H1 (cell line): ENCODE measurements around the gene HDLBP. TPM values are rescaled to one million over a fixed set of nuclear protein-coding genes. Genes with fewer than 3 reads are reported as not detected.

Experiments
- CTCF ChIA-PET: fragments of 300-600 bp; sonication (Branson Sonifier 250); formaldehyde crosslinking; loops from one replicate; lab custom pipeline; 2021; ENCODE audit not compliant: partially characterized antibody; lab: Charles Lee
- POLR2A ChIA-PET: fragments of 300-600 bp; sonication (Branson Sonifier 250); formaldehyde crosslinking; loops from one replicate; lab custom pipeline; 2021; ENCODE audit warnings: inconsistent platforms; ENCODE audit not compliant: partially characterized antibody; lab: Charles Lee
- DNase-seq, 2 experiments: peaks; one replicate each; pipeline versions ENCODE4 v3.0.0 to v3.0.0-alpha.2; 2010 to 2022; ENCODE audit warnings: low spot score in 2 of 2, low read depth in 1 of 2, mixed read lengths in 1 of 2
- FAIRE-seq: peaks from 2 replicates; lab custom pipeline; 2011; peaks lifted over from hg19 to GRCh38; lab: Jason Lieb, UNC
- H2AFZ ChIP-seq: 2 replicates; pipeline ENCODE4 v1.8.1; 2012; ENCODE audit warnings: low read length, inconsistent platforms
- H2AK5ac ChIP-seq: 2 replicates; pipeline ENCODE4 v1.6.1; 2013; ENCODE audit warnings: low read depth, low read length
- H2BK120ac ChIP-seq: replicated peaks from 2 replicates; pipeline ENCODE3; 2013; ENCODE audit warnings: low read depth, low read length, inconsistent platforms
- H2BK12ac ChIP-seq: 2 replicates; pipeline ENCODE4 v1.6.1; 2013; ENCODE audit warnings: low read depth, low read length
- H2BK15ac ChIP-seq: 2 replicates; pipeline ENCODE4 v1.6.1; 2013; ENCODE audit warnings: low read length
- H2BK20ac ChIP-seq: 2 replicates; pipeline ENCODE4 v1.6.1; 2013; ENCODE audit warnings: low read length
- H2BK5ac ChIP-seq: 2 replicates; pipeline ENCODE4 v1.6.1; 2013; ENCODE audit warnings: low read depth, low read length
- H3K14ac ChIP-seq: 2 replicates; pipeline ENCODE4 v1.6.1; 2013; ENCODE audit warnings: inconsistent platforms; ENCODE audit not compliant: insufficient read length
- H3K18ac ChIP-seq: 2 replicates; pipeline ENCODE4 v1.6.1; 2013; ENCODE audit warnings: low read length; ENCODE audit errors: extremely low read depth
- H3K23ac ChIP-seq: 2 replicates; pipeline ENCODE4 v1.6.1; 2013; ENCODE audit warnings: inconsistent platforms; ENCODE audit not compliant: insufficient read length
- H3K23me2 ChIP-seq: 2 replicates; pipeline ENCODE4 v1.6.1; 2013; ENCODE audit warnings: low read depth, low read length
- H3K27ac ChIP-seq: 2 replicates; pipeline ENCODE4 v1.6.1; 2011; ENCODE audit warnings: low read depth, low read length, inconsistent platforms
- H3K27me3 ChIP-seq, 4 experiments: replicated peaks in 1 of 4; 1 replicate in 1 of 4; 2 replicates in 3 of 4; pipeline versions ENCODE4 v1.6.1 to v1.8.1; 2011 to 2013; ENCODE audit warnings: low read length in 3 of 4, mild to moderate bottlenecking in 3 of 4, inconsistent platforms in 2 of 4, mixed read lengths in 2 of 4, moderate library complexity in 1 of 4; ENCODE audit not compliant: control insufficient read depth in 3 of 4, insufficient read depth in 3 of 4; ENCODE audit errors: extremely low read depth in 1 of 4
- H3K36me3 ChIP-seq, 4 experiments: 2 replicates each; pipeline versions ENCODE4 v1.6.1 to v1.8.1; 2011 to 2013; ENCODE audit warnings: mild to moderate bottlenecking in 4 of 4, low read length in 3 of 4, moderate library complexity in 2 of 4, control low read depth in 1 of 4, inconsistent platforms in 1 of 4; ENCODE audit not compliant: insufficient read depth in 4 of 4, control insufficient read depth in 2 of 4
- H3K4ac ChIP-seq: replicated peaks from 2 replicates; pipeline ENCODE3; 2013; ENCODE audit warnings: low read length, low read depth, mixed read lengths, inconsistent platforms; ENCODE audit not compliant: insufficient read length
- H3K4me1 ChIP-seq, 4 experiments: replicated peaks in 1 of 4; 1 replicate in 1 of 4; 2 replicates in 3 of 4; pipeline versions ENCODE4 v1.6.1 to v1.8.1; 2011 to 2013; ENCODE audit warnings: low read length in 3 of 4, inconsistent platforms in 2 of 4, mixed read lengths in 1 of 4; ENCODE audit not compliant: insufficient read depth in 4 of 4, control insufficient read depth in 3 of 4
- H3K4me2 ChIP-seq, 2 experiments: 2 replicates each; pipeline versions ENCODE4 v1.6.1 to v1.8.1; 2011 to 2013; ENCODE audit warnings: low read depth in 2 of 2, low read length in 2 of 2, control low read depth in 1 of 2, inconsistent platforms in 1 of 2, mild to moderate bottlenecking in 1 of 2; ENCODE audit not compliant: insufficient read depth in 1 of 2
- H3K4me3 ChIP-seq, 4 experiments: fragments of 200-600, 300-600 bp in 1 of 4; sonication (generic), shearing (Covaris generic), sonication (Bioruptor Twin) in 1 of 4; 2 replicates each; pipeline versions ENCODE4 v1.5.1 to v1.8.1; 2011 to 2016; ENCODE audit warnings: low read length in 4 of 4, low read depth in 3 of 4, control low read depth in 2 of 4, inconsistent platforms in 2 of 4, mild to moderate bottlenecking in 2 of 4, mixed read lengths in 1 of 4, moderate library complexity in 1 of 4; ENCODE audit not compliant: insufficient read depth in 2 of 4; ENCODE audit errors: extremely low read depth in 1 of 4
- H3K56ac ChIP-seq: replicated peaks from 2 replicates; pipeline ENCODE3; 2013; ENCODE audit warnings: low read depth, mild to moderate bottlenecking, mixed read lengths, low read length, inconsistent platforms; ENCODE audit not compliant: insufficient read length
- H3K79me1 ChIP-seq: 2 replicates; pipeline ENCODE4 v1.6.1; 2013; ENCODE audit warnings: low read depth, low read length, control low read depth
- H3K79me2 ChIP-seq, 2 experiments: 2 replicates each; pipeline versions ENCODE4 v1.6.1 to v1.8.1; 2012 to 2013; ENCODE audit warnings: low read length in 2 of 2, mild to moderate bottlenecking in 2 of 2, inconsistent platforms in 1 of 2; ENCODE audit not compliant: insufficient read depth in 2 of 2, control insufficient read depth in 1 of 2
- H3K9ac ChIP-seq, 4 experiments: replicated peaks in 1 of 4; 1 replicate in 1 of 4; 2 replicates in 3 of 4; pipeline versions ENCODE4 v1.6.1 to v1.8.1; 2011 to 2013; ENCODE audit warnings: low read depth in 3 of 4, low read length in 3 of 4, control low read depth in 2 of 4, mild to moderate bottlenecking in 2 of 4, moderate library complexity in 2 of 4, inconsistent platforms in 1 of 4; ENCODE audit errors: extremely low read depth in 1 of 4
- H3K9me3 ChIP-seq, 2 experiments: 2 replicates each; pipeline versions ENCODE4 v1.6.1 to v1.8.1; 2012 to 2013; ENCODE audit warnings: mild to moderate bottlenecking in 2 of 2, moderate library complexity in 2 of 2, control low read depth in 1 of 2, inconsistent platforms in 1 of 2, low read depth in 1 of 2, low read length in 1 of 2, mixed read lengths in 1 of 2; ENCODE audit not compliant: insufficient read depth in 2 of 2
- H4K20me1 ChIP-seq, 2 experiments: replicated peaks in 1 of 2; 2 replicates each; pipeline versions ENCODE3 to v1.8.1; 2011 to 2013; ENCODE audit warnings: inconsistent platforms in 2 of 2, low read length in 2 of 2, mild to moderate bottlenecking in 1 of 2; ENCODE audit not compliant: insufficient read depth in 2 of 2, control insufficient read depth in 1 of 2
- H4K5ac ChIP-seq: 2 replicates; pipeline ENCODE4 v1.6.1; 2013; ENCODE audit warnings: low read length, low read depth, mixed read lengths, inconsistent platforms; ENCODE audit not compliant: insufficient read length
- H4K8ac ChIP-seq: 2 replicates; pipeline ENCODE4 v1.8.0; 2013; ENCODE audit warnings: mild to moderate bottlenecking, moderate library complexity, low read length, inconsistent platforms; ENCODE audit not compliant: insufficient read depth; ENCODE audit errors: extremely low read depth
- H4K91ac ChIP-seq: replicated peaks from 2 replicates; pipeline ENCODE3; 2013; ENCODE audit warnings: low read length, mixed read lengths, inconsistent platforms; ENCODE audit not compliant: insufficient read length
- CBX8 ChIP-seq: fragments of 300-800, 300-1000 bp; sonication (generic); IDR thresholded peaks from 2 replicates; pipeline ENCODE4 v1.7.1; 2016; ENCODE audit warnings: low read depth, low read length, borderline replicate concordance
- GTF2F1 ChIP-seq: IDR thresholded peaks from 2 replicates; pipeline ENCODE4 v1.6.1; 2012; ENCODE audit warnings: low read depth, low read length, improper control_type of control experiment, borderline replicate concordance
- KDM4A ChIP-seq: IDR thresholded peaks from one replicate; pipeline ENCODE4 v1.7.1; 2012; ENCODE audit warnings: low read depth, mild to moderate bottlenecking, moderate library complexity, low read length, inconsistent platforms; ENCODE audit not compliant: severe bottlenecking
- MAFK ChIP-seq: IDR thresholded peaks from 2 replicates; pipeline ENCODE4 v1.6.1; 2012; ENCODE audit warnings: low read depth, mild to moderate bottlenecking, improper control_type of control experiment, low read length
- POLR2A ChIP-seq, 2 experiments: IDR thresholded peaks; 1 replicate in 1 of 2; 2 replicates in 1 of 2; pipeline ENCODE4 v1.6.1; 2011; ENCODE audit warnings: low read depth in 2 of 2, low read length in 2 of 2, mild to moderate bottlenecking in 2 of 2; ENCODE audit errors: control extremely low read depth in 1 of 2
- SIN3A ChIP-seq, 2 experiments: IDR thresholded peaks in 1 of 2; conservative IDR thresholded peaks in 1 of 2; 2 replicates each; pipeline ENCODE4 v1.6.1; 2011 to 2012; ENCODE audit warnings: low read length in 2 of 2, improper control_type of control experiment in 1 of 2, low read depth in 1 of 2, mild to moderate bottlenecking in 1 of 2
- SIX5 ChIP-seq: IDR thresholded peaks from 2 replicates; pipeline ENCODE4 v1.6.1; 2011; ENCODE audit warnings: mild to moderate bottlenecking, low read depth, low read length
- SUZ12 ChIP-seq: fragments of 200-600 bp; sonication (generic); IDR thresholded peaks from 2 replicates; pipeline ENCODE4 v1.6.1; 2012; ENCODE audit warnings: mild to moderate bottlenecking, inconsistent platforms, low read length, moderate library complexity, mixed read lengths
- WGBS, 2 experiments: shearing (Covaris generic) in 1 of 2; methylation state at CpG; one replicate each; pipeline versions ENCODE4 v1.1.6 to v1.1.7; 2013 to 2015; ENCODE audit warnings: low lambda C conversion rate in 2 of 2, mixed read lengths in 2 of 2, inconsistent platforms in 1 of 2, low coverage in 1 of 2, missing lambda C conversion rate in 1 of 2; ENCODE audit not compliant: insufficient replicate concordance in 2 of 2, insufficient coverage in 1 of 2, insufficient read length in 1 of 2; ENCODE audit errors: extremely low coverage in 1 of 2, missing lambda C conversion rate in 1 of 2; 5-methylcytosine and 5-hydroxymethylcytosine counted together
- polyA plus RNA-seq, 7 experiments: library from polyadenylated mRNA; depleted of rRNA in 3 of 7; stranded (reverse) in 5 of 7; unstranded in 2 of 7; fragments of >200 nt in 5 of 7; fragments of 200-250 nt in 2 of 7; gene quantifications; 1 replicate in 5 of 7; 2 replicates in 1 of 7; 4 replicates in 1 of 7; pipeline versions ENCODE4 v1.2.1 to v1.2.3, GENCODE V29; 2011 to 2013; ENCODE audit warnings: missing spikeins in 2 of 7, mixed read lengths in 2 of 7
- total RNA-seq: library from RNA; stranded (reverse); fragmentation: NEBNext Ultra II Directional; extraction: Animal tissue kit (Norgen Biotek cat#: 25700); gene quantifications from 2 replicates; pipeline ENCODE4 v1.2.1, GENCODE V29; 2021

Gene HDLBP
- total and polyA plus RNA-seq, 2 of the 8 experiments (the other 6 are each of a cell fraction or from before 2014, with no cell fraction given): 185 to 360 TPM

- POLR2A ChIA-PET: interaction anchor here (0.6 to 3.6 kb wide), 17 partner anchors 8 to 125 kb away, joined by 3 to 47 read pairs (median 4); no protein-coding TSS in a partner anchor
- Histone ChIP-seq H2BK15ac (no peak overlapping the region), H3K14ac (no peak overlapping the region), H3K79me2 (peaks cover 74 to 90% of the 10 kb centered on the region in 2 experiments), H3K4me3 (peak overlapping the region; percentile 72 to 100 (median 97)), H4K91ac (no peak overlapping the region), H4K5ac (no peak overlapping the region), H2BK20ac (no peak overlapping the region), H2BK5ac (peak overlapping the region; percentile 91), H3K23ac (no peak overlapping the region), H3K18ac (no peak overlapping the region), H3K4me2 (peak overlapping the region; percentile 84 to 90), H2BK12ac (no peak overlapping the region), H3K9ac (peak overlapping the region; percentile 86 to 96 (median 94)), H2BK120ac (no peak overlapping the region), H3K56ac (no peak overlapping the region), H3K4ac (peak overlapping the region; percentile 63), H3K79me1 (peaks cover 3% of the 10 kb centered on the region; the same call in 1 of the 2 replicates), H3K9me3 (no peaks in the 10 kb centered on the region), H4K8ac (no peak overlapping the region), H4K20me1 (peaks cover 14% of the 10 kb centered on the region in 2 experiments), H2AFZ (no peak overlapping the region), H2AK5ac (no peak overlapping the region), H3K4me1 (peaks cover 0 to 8% (median 2%) of the 10 kb centered on the region in 4 experiments; a peak in 3 of 7 replicates), H3K36me3 (peaks cover 0 to 7% (median 0%) of the 10 kb centered on the region in 4 experiments; a peak in 1 of 8 replicates), H3K23me2 (peaks cover 10% of the 10 kb centered on the region), H3K27me3 (no peaks in the 10 kb centered on the region), H3K27ac (peak overlapping the region; percentile 90)
- 50% methylated on average over 4 of the region's 4 CpGs; no CpG with 5 or more reads in 1 of the 2 experiments for WGBS, 2 experiments
- CTCF ChIA-PET: no interaction called here
- TF ChIP-seq KDM4A: no peak
- TF ChIP-seq CBX8: no peak
- no peak for TF ChIP-seq SIX5
- no peak for TF ChIP-seq MAFK
- TF ChIP-seq SIN3A (conservative IDR thresholded peaks at IDR 0.05 in 1 of 2, IDR thresholded peaks at IDR 0.05 in 1 of 2; ENCODE audit: low read depth in 1 of 2, low read length in 2 of 2): no peak
- TF ChIP-seq SUZ12: no peak
- no peak for TF ChIP-seq GTF2F1
- TF ChIP-seq POLR2A (IDR thresholded peaks at IDR 0.05; ENCODE audit: control extremely low read depth in 1 of 2, low read depth in 2 of 2, low read length in 2 of 2): peak in 1 of 2 experiments; percentile 24; a peak in 1 of 3 replicates
- DNase-seq: no peak
- FAIRE-seq: no peak
Measured at GRCh38 chr2:241316825-241317224, 1.4 kb upstream of the HDLBP start.
